Immature natural killer cell (primary cell): Measurements from ENCODE around the gene CPNE9. TPM values are rescaled to one million over a fixed set of nuclear protein-coding genes. Genes with fewer than 3 reads are reported as not detected.

ENCODE experiments used
- DNase-seq, 3 donors: peaks; one replicate each; pipeline ENCODE4 v3.0.0; 2022; ENCODE audit warnings: mixed read lengths in 1 of 3
- H3K27ac Mint-ChIP-seq, 6 donors: one replicate each; pipeline ENCODE4 v1.8.0; 2020; ENCODE audit warnings: mixed read lengths in 6 of 6, mild to moderate bottlenecking in 5 of 6, inconsistent platforms in 4 of 6, moderate library complexity in 3 of 6
- H3K27me3 Mint-ChIP-seq, 3 donors: one replicate each; pipeline ENCODE4 v1.8.0; 2020 to 2021; ENCODE audit warnings: low read depth in 3 of 3, mild to moderate bottlenecking in 3 of 3, mixed read lengths in 3 of 3, moderate library complexity in 3 of 3, inconsistent platforms in 1 of 3
- H3K36me3 Mint-ChIP-seq, 3 donors: one replicate each; pipeline ENCODE4 v1.8.0; 2020; ENCODE audit warnings: mixed read lengths in 3 of 3, inconsistent platforms in 2 of 3, mild to moderate bottlenecking in 2 of 3
- H3K4me1 Mint-ChIP-seq, 2 donors: one replicate each; pipeline ENCODE4 v1.8.0; 2020; ENCODE audit warnings: inconsistent platforms in 2 of 2, mild to moderate bottlenecking in 2 of 2, mixed read lengths in 2 of 2, moderate library complexity in 1 of 2
- H3K4me3 Mint-ChIP-seq, 5 donors: one replicate each; pipeline ENCODE4 v1.8.0; 2020; ENCODE audit warnings: mild to moderate bottlenecking in 5 of 5, mixed read lengths in 5 of 5, inconsistent platforms in 3 of 5, moderate library complexity in 3 of 5
- H3K9me3 Mint-ChIP-seq, 6 donors: one replicate each; pipeline ENCODE4 v1.8.0; 2020; ENCODE audit warnings: mild to moderate bottlenecking in 6 of 6, mixed read lengths in 6 of 6, inconsistent platforms in 4 of 6, moderate library complexity in 3 of 6
- polyA plus RNA-seq, 3 donors: library from polyadenylated mRNA; unstranded; fragments of 300-500 nt; fragmentation: Illumina TruSeq; gene quantifications; one replicate each; pipeline ENCODE4 v1.2.3, GENCODE V29; 2021

Gene CPNE9, protein sequence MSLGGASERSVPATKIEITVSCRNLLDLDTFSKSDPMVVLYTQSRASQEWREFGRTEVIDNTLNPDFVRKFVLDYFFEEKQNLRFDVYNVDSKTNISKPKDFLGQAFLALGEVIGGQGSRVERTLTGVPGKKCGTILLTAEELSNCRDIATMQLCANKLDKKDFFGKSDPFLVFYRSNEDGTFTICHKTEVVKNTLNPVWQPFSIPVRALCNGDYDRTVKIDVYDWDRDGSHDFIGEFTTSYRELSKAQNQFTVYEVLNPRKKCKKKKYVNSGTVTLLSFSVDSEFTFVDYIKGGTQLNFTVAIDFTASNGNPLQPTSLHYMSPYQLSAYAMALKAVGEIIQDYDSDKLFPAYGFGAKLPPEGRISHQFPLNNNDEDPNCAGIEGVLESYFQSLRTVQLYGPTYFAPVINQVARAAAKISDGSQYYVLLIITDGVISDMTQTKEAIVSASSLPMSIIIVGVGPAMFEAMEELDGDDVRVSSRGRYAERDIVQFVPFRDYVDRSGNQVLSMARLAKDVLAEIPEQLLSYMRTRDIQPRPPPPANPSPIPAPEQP
- under 1 TPM in 1 of 3 donors, not detected in 2; 0.31 TPM for polyA plus RNA-seq

DNA sequence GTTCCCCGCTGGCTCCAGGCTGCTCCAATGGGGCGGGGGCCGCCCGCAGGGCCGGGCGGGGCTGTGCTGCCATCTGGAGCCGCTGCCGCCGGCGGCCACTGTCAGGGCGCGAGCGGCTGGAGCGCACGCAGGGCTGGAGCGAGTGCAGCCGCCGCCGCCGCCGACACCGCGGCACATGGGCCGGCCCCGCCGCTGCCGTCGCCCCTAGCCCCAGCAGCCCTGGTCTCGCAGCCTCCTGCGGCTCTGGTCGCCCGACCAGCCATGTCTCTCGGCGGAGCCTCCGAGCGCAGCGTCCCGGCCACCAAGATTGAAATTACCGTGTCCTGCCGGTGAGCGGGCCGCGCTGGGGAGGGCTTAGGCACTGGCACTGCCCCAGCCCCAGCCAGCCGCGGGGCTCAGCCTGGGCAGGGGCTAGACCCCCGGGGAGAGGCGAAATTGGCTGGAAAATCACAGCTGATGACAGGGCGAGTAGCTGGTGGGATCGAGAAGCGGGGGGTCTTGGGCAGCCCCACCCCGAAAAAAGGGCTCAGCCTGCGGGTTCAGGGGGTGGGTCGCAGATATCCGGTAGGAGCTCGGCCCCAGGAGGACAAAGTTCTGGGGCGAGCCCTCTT lies at the start of gene CPNE9:
TSS of gene CPNE9 (plus strand) at position 98 of the 611 bp plus-strand sequence. CDS start at position 262, 164 bp downstream.
- H3K27ac Mint-ChIP-seq, result no peak within 1 kb of the TSS
- DNase-seq, result no peak
- H3K4me1 Mint-ChIP-seq, result peaks cover 13 to 14% of the 10 kb centered on the region in 2 donors
- peaks cover 21 to 33% (median 25%) of the 10 kb centered on the region in 3 donors for H3K36me3 Mint-ChIP-seq
- H3K9me3 Mint-ChIP-seq, result no peaks in the 10 kb centered on the region
- peaks cover 8 to 14% (median 8%) of the 10 kb centered on the region in 3 donors for H3K27me3 Mint-ChIP-seq
- peak within 1 kb of the TSS; percentile 21 to 64 (median 51) for H3K4me3 Mint-ChIP-seq

DNA sequence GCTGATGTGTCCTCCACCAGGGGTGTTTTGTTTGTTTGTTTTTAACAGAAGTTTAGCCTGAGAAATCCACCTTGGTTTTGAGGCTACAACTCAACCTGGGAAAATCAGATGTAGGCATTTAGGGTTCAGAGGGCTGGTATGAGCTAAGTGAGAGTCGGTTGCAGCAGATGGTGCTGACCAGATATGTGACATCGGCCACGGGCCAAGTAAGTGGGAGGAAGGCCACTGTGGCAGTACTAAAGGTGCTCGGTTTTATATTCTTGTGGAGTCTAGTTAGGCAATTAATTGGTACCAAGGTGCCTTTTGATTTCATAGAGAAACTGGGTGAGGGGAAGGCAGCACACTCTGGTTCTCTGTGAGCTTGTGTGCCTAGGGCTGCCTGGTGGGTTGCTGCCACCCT lies 43.8 kb upstream of the CPNE9 start:
- Mint-ChIP-seq H3K36me3 (peaks cover 18 to 38% (median 29%) of the 10 kb centered on the region in 3 donors), H3K4me3 (no peak overlapping the region)

DNA sequence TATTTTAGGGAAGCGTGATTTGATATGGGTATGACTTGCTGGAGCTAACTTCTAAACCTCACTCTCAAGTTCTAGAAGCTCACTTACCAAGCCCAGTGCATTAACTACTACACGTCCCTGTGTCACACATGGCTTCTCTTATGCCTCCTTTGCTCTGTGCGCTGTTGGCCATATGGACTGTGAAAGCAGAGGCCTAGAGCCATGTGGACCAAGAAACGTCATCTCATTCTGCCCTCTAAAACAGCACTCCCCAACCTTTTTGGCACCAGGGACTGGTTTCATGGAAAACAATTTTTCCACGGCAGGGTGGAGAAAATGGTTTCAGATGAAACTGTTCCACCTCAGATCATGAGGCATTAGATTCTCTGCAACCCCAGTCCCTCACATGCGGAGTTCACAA lies 42.7 kb upstream of the CPNE9 start:
- Mint-ChIP-seq H3K27me3 (no peaks in the 10 kb centered on the region), H3K27ac (no peak overlapping the region), H3K36me3 (peaks cover 17 to 37% (median 29%) of the 10 kb centered on the region in 3 donors), H3K4me1 (peaks cover 18 to 44% of the 10 kb centered on the region in 2 donors), H3K4me3 (no peak overlapping the region), H3K9me3 (no peaks in the 10 kb centered on the region)
- DNase-seq, result no peak

More for the DNA sequence above, 43.8 kb upstream of the CPNE9 start:
- no peak for DNase-seq
- no peaks in the 10 kb centered on the region for H3K27me3 Mint-ChIP-seq
- no peaks in the 10 kb centered on the region for H3K9me3 Mint-ChIP-seq
- H3K27ac Mint-ChIP-seq, result no peak overlapping the region
- H3K4me1 Mint-ChIP-seq, result peaks cover 19 to 45% of the 10 kb centered on the region in 2 donors

DNA sequence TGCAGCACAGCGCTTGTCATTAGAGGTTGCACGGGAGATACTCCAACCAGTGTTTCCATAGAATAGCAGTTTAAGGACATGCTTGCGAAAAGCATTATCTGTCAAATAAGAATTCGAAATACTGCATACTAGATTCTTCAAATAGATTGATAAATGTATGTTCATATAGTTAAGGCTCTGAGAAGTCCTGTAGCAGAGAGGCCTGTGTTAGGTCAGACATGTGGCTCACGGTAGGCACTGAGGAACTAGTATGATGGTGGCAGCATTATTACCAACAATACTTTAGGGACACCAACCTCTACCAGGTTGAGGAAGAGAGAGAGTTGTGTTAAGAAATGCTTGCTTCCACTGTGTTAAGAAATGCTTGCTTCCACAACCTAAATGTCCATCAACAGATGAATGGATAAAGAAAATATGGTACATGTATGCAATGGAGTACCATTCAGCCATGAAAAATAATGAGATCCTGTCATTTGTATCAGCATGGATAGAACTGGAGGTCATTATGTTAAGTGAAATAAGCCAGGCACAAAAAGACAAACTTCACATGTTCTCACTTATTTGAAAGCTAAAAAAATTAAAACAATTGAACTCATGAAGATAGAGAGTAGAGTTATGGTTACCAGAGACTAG lies 39.4 kb upstream of the CPNE9 start:
- Mint-ChIP-seq H3K4me3 (no peak overlapping the region), H3K9me3 (no peaks in the 10 kb centered on the region)

DNA sequence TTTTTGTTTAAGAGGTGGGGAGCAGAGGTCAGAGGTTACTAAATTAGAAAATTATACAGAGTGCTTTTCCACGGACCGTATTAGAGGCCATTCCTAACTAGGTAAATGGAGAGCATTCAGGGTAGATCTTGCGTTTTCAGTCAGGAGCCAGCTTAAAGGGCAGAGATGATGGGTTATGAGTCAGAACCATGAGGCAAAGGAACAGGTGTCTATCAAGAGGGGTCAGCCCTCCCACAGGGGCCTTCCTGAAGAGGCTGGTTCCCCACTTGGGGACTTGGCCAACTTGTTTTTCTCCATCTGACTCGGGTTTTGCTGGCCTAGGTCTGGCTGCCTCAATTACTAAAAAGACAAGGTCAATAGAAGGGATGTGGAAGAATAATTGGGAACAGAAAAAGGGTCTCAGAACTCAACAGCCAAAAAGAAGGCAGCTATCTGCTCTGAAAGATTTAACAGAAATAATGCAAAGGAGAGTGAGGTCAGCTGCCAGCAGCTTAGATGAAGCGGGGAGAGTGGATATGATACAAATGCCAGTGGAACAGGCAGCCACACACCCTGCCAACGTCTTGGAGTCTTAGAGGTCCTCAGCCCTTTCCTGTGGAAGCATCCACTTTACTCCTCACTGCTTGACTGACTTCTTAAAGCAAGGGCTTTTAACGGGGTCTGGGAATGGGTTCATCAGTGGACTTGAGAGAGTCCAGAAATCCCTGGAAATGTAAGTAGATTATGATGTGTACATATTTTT lies 36.8 kb upstream of the CPNE9 start:
- Mint-ChIP-seq H3K27ac (peak overlapping the region in 1 of 6 donors; percentile 4), H3K36me3 (peaks cover 38 to 60% (median 51%) of the 10 kb centered on the region in 3 donors), H3K4me3 (no peak overlapping the region), H3K4me1 (peaks cover 4 to 11% of the 10 kb centered on the region in 2 donors), H3K27me3 (peaks cover 0 to 2% (median 0%) of the 10 kb centered on the region in 3 donors), H3K9me3 (no peaks in the 10 kb centered on the region)
- DNase-seq, result no peak

More for the DNA sequence above, 39.4 kb upstream of the CPNE9 start:
- Mint-ChIP-seq H3K4me1 (peaks cover 4 to 18% of the 10 kb centered on the region in 2 donors), H3K27ac (no peak overlapping the region), H3K36me3 (peaks cover 33 to 56% (median 42%) of the 10 kb centered on the region in 3 donors), H3K27me3 (no peaks in the 10 kb centered on the region)
- no peak for DNase-seq

DNA sequence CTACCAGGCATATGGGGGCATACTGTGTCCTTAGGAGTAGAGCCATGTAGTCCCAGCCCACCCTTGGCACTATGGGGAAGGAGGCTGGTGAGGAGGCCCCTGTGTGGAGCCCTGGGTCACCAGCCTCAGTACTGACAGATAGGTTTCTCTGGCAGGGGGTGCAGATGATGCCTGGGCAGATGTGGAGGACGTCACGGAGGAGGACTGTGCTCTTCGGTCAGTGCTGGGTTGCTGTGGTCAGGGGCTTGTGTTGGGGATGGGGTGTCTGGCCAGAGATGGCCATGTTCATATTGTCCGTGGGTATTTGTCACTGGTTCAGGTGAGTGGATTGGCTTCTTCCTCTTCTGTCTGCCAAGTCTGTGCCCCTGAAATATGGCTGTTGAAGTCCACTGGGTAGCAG lies 34.4 kb upstream of the CPNE9 start:
- peaks cover 28 to 65% (median 46%) of the 10 kb centered on the region in 3 donors for H3K36me3 Mint-ChIP-seq
- H3K4me1 Mint-ChIP-seq, result peaks cover 0 to 2% of the 10 kb centered on the region in 2 donors
- no peak overlapping the region for H3K4me3 Mint-ChIP-seq
- no peak for DNase-seq
- H3K27ac Mint-ChIP-seq, result peak overlapping the region in 1 of 6 donors; percentile 26
- no peaks in the 10 kb centered on the region for H3K9me3 Mint-ChIP-seq
- peaks cover 0 to 2% (median 0%) of the 10 kb centered on the region in 3 donors for H3K27me3 Mint-ChIP-seq

DNA sequence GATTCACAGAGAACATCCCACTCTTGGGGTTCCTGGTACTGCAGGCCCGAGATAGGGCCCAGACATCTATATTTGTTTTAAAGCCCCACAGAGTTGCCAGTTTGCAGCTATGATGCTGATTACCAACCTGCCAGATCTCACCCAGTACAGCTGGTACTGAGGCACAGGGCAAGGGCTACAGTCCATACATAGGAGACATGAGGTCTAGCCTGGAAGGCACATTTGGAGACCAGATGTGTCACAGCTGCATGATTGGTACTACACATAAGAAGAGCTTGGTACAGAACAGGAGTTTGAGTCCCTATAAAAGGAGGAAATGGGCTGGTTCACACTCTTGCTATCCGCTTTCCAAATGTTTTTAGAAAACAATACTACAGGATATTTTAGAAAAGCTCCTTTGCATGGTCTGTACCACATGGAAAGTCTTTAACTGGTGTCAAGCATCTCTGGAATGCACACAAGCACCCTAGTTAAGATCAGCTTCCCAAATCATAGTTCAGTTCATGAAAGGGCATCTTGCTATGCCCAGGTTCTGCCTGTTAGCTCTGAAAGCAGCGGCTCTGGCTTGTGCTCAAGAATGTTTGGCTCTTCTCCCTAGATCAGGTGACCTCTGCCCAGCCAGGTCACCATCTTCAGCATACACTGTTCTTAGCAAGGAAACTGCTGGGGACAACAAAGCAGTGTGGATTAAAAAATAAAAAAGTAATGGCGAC lies 33.8 kb upstream of the CPNE9 start:
- peak overlapping the region in 2 of 6 donors; percentile 2 to 26 for H3K27ac Mint-ChIP-seq
- no peaks in the 10 kb centered on the region for H3K4me1 Mint-ChIP-seq
- H3K4me3 Mint-ChIP-seq, result no peak overlapping the region
- H3K27me3 Mint-ChIP-seq, result peaks cover 0 to 2% (median 0%) of the 10 kb centered on the region in 3 donors
- DNase-seq, result no peak
- H3K9me3 Mint-ChIP-seq, result no peaks in the 10 kb centered on the region
- H3K36me3 Mint-ChIP-seq, result peaks cover 24 to 62% (median 42%) of the 10 kb centered on the region in 3 donors

DNA sequence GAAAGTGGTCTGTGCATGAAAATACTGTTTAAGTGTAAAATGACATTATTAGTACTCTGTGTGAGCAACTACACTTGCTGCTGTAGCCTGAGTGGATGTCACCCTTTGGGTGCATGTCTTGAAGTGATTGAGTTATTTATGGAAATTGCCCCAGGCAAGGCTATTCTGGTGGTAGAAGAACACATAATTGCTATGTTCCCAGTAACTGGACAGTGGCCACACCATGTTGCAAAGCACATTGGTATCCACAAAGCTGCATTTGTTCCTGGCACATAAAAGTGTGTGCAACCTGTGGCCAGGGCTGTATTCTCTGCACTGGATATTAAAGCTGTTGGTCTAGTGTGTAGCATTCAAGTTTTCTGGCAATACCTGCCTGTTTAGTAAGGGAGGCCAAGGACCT lies 30.6 kb upstream of the CPNE9 start:
- no peak for DNase-seq
- H3K9me3 Mint-ChIP-seq, result no peaks in the 10 kb centered on the region
- H3K27me3 Mint-ChIP-seq, result peaks cover 0 to 2% (median 0%) of the 10 kb centered on the region in 3 donors
- H3K36me3 Mint-ChIP-seq, result peaks cover 16 to 74% (median 37%) of the 10 kb centered on the region in 3 donors
- H3K4me3 Mint-ChIP-seq, result no peak overlapping the region
- no peaks in the 10 kb centered on the region for H3K4me1 Mint-ChIP-seq
- no peak overlapping the region for H3K27ac Mint-ChIP-seq

DNA sequence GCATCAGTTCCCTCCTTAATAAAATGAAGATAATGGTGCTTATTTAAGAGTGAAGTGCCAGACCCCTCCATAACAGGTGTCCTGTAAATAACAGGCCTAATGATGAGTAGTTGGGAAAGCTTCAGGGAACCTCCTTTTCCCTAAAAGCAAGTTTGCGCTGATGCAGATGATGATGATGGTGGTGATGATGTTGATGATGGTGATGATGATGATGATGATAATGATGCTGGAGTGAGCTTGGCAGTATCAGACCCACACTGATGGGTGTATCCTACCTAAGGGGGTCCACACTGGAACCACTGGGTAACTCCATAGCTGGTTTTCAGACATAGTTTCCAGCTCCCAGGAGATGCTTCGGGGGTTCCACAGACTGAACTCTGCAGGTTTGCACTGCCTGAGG lies 29.9 kb upstream of the CPNE9 start:
- peak overlapping the region in 1 of 6 donors; percentile 45 for H3K27ac Mint-ChIP-seq
- no peak overlapping the region for H3K4me3 Mint-ChIP-seq
- peaks cover 0 to 2% (median 0%) of the 10 kb centered on the region in 3 donors for H3K27me3 Mint-ChIP-seq
- no peaks in the 10 kb centered on the region for H3K9me3 Mint-ChIP-seq
- no peaks in the 10 kb centered on the region for H3K4me1 Mint-ChIP-seq
- DNase-seq, result no peak
- H3K36me3 Mint-ChIP-seq, result peaks cover 17 to 74% (median 39%) of the 10 kb centered on the region in 3 donors

DNA sequence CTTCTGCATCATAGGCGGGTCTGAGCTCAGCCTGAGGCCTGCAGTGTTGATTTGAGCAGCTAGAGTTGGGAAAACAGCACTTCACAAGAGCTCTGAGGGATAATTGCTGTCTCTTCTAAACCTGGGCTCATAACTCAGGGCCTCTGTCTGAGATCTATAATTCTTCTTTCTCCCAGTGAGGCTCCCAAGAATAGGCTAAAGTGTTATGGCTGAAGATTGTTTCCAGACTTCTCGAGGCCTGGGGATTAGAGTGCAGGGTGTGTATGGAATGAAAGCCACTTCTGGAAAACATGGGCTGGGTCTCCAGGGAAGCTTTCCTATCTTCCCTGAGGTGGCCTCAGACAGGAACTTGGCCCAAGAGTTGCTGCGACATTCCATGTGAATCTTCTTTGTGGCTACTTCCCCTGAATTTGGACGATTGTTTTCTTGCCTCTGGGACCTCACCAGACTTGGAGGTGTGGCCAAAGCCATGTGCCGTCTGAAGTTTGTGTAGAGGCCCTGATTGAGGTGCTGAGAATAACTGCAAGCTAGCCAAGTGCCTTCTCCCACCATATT lies 27.8 kb upstream of the CPNE9 start:
- no peak overlapping the region for H3K4me3 Mint-ChIP-seq
- no peaks in the 10 kb centered on the region for H3K4me1 Mint-ChIP-seq
- H3K36me3 Mint-ChIP-seq, result peaks cover 14 to 78% (median 41%) of the 10 kb centered on the region in 3 donors
- no peak overlapping the region for H3K27ac Mint-ChIP-seq
- no peaks in the 10 kb centered on the region for H3K9me3 Mint-ChIP-seq
- H3K27me3 Mint-ChIP-seq, result peaks cover 0 to under 1% (median 0%) of the 10 kb centered on the region in 3 donors
- DNase-seq, result no peak

DNA sequence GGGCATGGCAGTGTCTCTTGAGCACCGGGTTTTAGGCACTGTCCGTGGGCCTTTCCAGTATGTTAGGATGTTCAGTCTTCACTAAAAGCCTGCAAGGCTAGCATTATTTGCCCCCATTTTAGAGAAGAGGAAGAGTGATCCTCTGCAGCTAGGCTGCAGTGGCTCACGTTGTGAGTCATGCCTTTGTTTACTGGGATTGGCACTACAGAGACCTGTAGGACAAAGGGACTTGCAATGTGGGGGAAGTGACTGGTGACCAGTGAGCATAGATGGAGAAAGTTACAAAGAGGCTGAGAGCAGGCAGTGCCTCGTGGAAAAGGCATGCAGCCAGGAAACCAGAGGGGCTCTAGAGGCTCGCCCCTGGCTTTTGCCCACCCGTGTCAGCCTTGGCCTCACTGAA lies 26.8 kb upstream of the CPNE9 start:
- peaks cover 22 to 78% (median 40%) of the 10 kb centered on the region in 3 donors for H3K36me3 Mint-ChIP-seq
- peaks cover 0 to 6% (median 0%) of the 10 kb centered on the region in 3 donors for H3K27me3 Mint-ChIP-seq
- no peak overlapping the region for H3K4me3 Mint-ChIP-seq
- no peaks in the 10 kb centered on the region for H3K4me1 Mint-ChIP-seq
- peak overlapping the region in 1 of 6 donors; percentile 5 for H3K27ac Mint-ChIP-seq
- DNase-seq, result no peak
- no peaks in the 10 kb centered on the region for H3K9me3 Mint-ChIP-seq

DNA sequence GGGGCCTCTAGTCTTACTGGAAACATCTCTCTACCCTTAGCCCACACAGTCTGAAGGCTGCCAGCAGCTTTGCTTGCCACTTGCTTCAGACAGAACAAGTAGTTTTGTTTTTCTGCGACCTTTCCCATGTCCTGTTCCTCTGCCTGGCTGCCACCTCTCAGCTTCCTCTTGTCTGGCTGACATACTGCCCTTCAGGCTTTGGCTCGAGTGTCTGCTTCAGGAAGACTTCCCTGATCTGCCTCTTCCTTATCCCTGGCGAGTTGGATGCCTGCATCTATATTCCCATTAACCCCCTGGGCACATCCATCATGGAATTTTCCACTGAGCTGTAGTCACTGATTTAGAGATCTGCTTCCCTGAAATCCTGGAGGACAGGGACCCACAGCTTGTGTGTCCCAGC lies 25.1 kb upstream of the CPNE9 start:
- H3K27me3 Mint-ChIP-seq, result peaks cover 0 to 6% (median 0%) of the 10 kb centered on the region in 3 donors
- peak overlapping the region in 2 of 6 donors; percentile 6 to 34 for H3K27ac Mint-ChIP-seq
- H3K4me3 Mint-ChIP-seq, result no peak overlapping the region
- no peaks in the 10 kb centered on the region for H3K9me3 Mint-ChIP-seq
- DNase-seq, result no peak
- no peaks in the 10 kb centered on the region for H3K4me1 Mint-ChIP-seq
- peaks cover 25 to 68% (median 35%) of the 10 kb centered on the region in 3 donors for H3K36me3 Mint-ChIP-seq
